Activated T-helper 2 cell treated with anti-CD3 and anti-CD28 coated beads, Interferon-gamma antibody, Interleukin-2, Interleukin-4, amounts not matched to agents 10 μg/mL and 5 μg/mL and 100 μg/mL, durations not matched to agents 14 hours and 24 hours and 36 hours (primary cell): ENCODE results near the gene DLGAP1. TPM values are rescaled to one million over a fixed set of nuclear protein-coding genes. Genes with fewer than 3 reads are reported as not detected.
"Not testable (repeated sequence)": the region's sequence is repeated elsewhere in the genome, so short reads cannot be mapped to it uniquely, and the experiment has no call there.

Experiments
- DNase-seq: peaks from one replicate; pipeline ENCODE4 v3.0.0; 2021; ENCODE audit warnings: low spot score
- H3K27ac Mint-ChIP-seq: one replicate; pipeline ENCODE4 v1.8.0; 2021; ENCODE audit warnings: mixed read lengths
- H3K27me3 Mint-ChIP-seq: one replicate; pipeline ENCODE4 v1.8.0; 2021; ENCODE audit warnings: low read depth, mixed read lengths
- H3K36me3 Mint-ChIP-seq: one replicate; pipeline ENCODE4 v1.8.0; 2021; ENCODE audit warnings: low read depth, mixed read lengths
- H3K4me1 Mint-ChIP-seq: one replicate; pipeline ENCODE4 v1.8.0; 2021; ENCODE audit warnings: low read depth, mixed read lengths
- H3K4me3 Mint-ChIP-seq: one replicate; pipeline ENCODE4 v1.8.0; 2021; ENCODE audit warnings: low read depth, mild to moderate bottlenecking, moderate library complexity, mixed read lengths
- H3K9me3 Mint-ChIP-seq: one replicate; pipeline ENCODE4 v1.8.0; 2021; ENCODE audit warnings: mixed read lengths
- intact Hi-C: fragments of 100-400 bp; cut with micrococcal nuclease; formaldehyde crosslinking; loops from one replicate; pipeline ENCODE4 v1.15.1; 2023
- total RNA-seq: library from RNA; stranded (reverse); gene quantifications from 2 replicates; pipeline ENCODE4 v1.2.3, GENCODE V29; 2022

Gene DLGAP1
- total RNA-seq, 1 donor from 2014 or later, result not detected

DNA sequence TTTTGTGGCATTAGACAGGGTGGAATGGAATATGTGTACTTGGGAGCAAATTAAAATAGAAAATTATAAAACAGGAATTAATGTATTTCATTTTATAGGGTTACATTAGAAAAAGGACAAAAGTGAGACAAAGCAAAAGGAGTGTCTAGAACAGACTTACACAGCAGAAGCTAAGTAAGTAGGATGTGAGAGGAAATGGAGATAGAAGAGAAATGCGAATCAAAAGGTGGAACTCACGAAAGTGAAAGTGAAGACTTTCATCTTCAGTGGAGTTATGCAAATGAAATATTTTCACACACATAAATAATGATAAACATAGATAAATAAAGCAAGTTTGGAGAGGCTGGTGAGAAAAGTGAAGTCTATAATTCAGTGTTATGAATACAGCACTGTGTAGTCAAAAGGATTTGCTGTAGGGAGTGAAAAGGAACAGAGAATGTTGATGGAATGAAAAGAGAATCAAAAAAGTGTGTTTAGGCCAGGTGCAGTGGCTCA lies 94.8 kb downstream of the DLGAP1 start:
- intact Hi-C loops, result no loop called here
- H3K36me3 Mint-ChIP-seq, result no peaks in the 10 kb centered on the region
- no peaks in the 10 kb centered on the region for H3K4me1 Mint-ChIP-seq
- H3K27me3 Mint-ChIP-seq, result no peaks in the 10 kb centered on the region
- H3K9me3 Mint-ChIP-seq, result peaks cover 53% of the 10 kb centered on the region
- no peak overlapping the region for H3K4me3 Mint-ChIP-seq
- H3K27ac Mint-ChIP-seq, result no peak overlapping the region
- no peak for DNase-seq

DNA sequence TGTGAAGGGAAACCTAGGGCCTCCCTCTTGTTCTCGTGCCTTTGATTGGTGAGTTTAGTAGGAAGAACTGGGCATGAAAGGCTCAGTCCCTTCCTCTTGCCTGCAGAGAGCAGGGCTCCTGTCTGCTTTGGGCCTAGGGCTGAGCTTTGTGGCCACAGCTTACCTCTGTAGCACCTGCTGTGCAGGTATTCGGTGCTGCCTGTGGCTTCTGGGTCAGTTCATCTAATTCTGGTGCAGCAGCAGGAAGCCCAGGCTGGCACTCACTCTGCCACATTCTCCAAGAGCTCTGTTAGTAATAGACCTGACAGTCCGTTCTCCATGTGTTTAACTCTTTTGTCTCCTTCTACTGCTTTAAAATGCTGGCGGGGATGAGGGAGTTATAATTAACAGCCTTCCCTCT lies 96.5 kb downstream of the DLGAP1 start:
- H3K4me1 Mint-ChIP-seq, result no peaks in the 10 kb centered on the region
- no peaks in the 10 kb centered on the region for H3K36me3 Mint-ChIP-seq
- H3K27ac Mint-ChIP-seq, result no peak overlapping the region
- DNase-seq, result no peak
- intact Hi-C loops, result no loop called here
- no peaks in the 10 kb centered on the region for H3K27me3 Mint-ChIP-seq
- no peak overlapping the region for H3K4me3 Mint-ChIP-seq
- peaks cover 55% of the 10 kb centered on the region for H3K9me3 Mint-ChIP-seq

DNA sequence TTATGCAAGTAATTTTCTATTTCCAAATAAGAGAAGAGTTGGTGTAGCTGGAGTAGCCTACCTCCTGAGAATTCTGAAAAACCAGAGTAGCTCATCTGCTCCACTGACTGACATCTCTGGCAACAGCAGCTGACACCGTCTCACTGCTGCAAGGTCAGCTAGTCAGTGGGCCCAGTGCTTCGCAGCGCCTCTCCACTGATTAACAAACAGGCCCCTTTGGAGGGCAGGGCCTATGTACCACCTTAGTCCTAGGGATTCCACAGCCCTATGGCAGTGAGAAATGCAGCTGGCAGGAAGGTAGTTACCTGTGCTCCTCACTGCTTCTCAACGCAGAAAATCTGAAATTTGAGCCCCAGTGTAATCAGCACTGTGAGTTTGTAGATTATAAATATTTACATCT lies 97.5 kb downstream of the DLGAP1 start:
- no peak overlapping the region for H3K4me3 Mint-ChIP-seq
- no peaks in the 10 kb centered on the region for H3K36me3 Mint-ChIP-seq
- H3K9me3 Mint-ChIP-seq, result peaks cover 49% of the 10 kb centered on the region
- H3K4me1 Mint-ChIP-seq, result no peaks in the 10 kb centered on the region
- no peak for DNase-seq
- intact Hi-C loops, result no loop called here
- H3K27ac Mint-ChIP-seq, result no peak overlapping the region
- H3K27me3 Mint-ChIP-seq, result no peaks in the 10 kb centered on the region

DNA sequence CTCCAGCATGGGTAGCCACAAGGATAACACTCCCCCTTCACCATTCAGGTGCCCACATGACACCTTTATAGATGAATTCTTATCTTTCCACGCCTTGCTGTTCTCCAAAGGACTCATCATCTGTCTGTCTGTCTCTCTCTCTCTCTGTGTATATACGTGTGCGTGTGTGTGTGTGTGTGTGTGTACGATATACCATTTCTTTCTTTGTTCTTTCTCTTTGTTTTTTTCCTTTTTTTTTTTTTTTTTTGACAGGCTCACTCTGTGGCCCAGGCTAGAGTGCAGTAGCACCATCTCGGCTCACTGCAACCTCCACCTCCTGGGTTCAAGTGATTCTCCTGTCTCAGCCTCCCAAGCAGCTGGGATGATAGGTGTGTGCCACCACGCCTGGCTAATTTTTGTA lies 98.2 kb downstream of the DLGAP1 start:
- DNase-seq, result no peak
- Mint-ChIP-seq H3K4me1 (no peaks in the 10 kb centered on the region), H3K4me3 (no peak overlapping the region), H3K27ac (no peak overlapping the region), H3K27me3 (no peaks in the 10 kb centered on the region), H3K36me3 (no peaks in the 10 kb centered on the region), H3K9me3 (peaks cover 43% of the 10 kb centered on the region)
- intact Hi-C loops, result no loop called here

DNA sequence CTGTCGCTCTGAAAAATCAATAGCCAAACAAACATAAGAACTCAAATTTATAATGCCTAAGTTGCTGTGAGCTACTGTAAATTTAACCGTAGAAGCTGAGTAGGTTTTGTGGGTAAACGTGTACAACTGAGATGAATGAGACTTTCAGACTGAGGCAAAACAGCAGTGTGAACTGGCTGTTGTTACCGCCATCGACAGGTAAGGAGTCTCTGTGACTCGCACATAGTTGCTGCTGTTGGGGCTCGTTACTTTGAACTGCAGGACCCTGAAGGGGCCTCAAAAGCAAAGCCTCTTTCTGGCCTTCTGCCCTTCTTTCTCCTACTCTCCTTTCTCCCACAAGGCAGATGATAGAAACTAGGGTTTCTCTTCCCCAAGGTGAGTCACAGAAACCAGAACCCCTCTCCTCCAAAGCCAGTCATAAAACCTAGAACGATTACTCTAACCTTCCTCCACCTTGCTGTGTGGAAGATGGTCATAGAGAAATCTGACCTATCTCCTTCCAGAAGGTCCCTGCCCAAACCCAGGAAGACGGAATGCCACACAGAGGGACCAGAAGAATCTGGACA lies 101.2 kb downstream of the DLGAP1 start:
- intact Hi-C loops, result no loop called here
- H3K36me3 Mint-ChIP-seq, result no peaks in the 10 kb centered on the region
- no peaks in the 10 kb centered on the region for H3K4me1 Mint-ChIP-seq
- DNase-seq, result no peak
- peaks cover 26% of the 10 kb centered on the region for H3K9me3 Mint-ChIP-seq
- H3K27ac Mint-ChIP-seq, result no peak overlapping the region
- H3K27me3 Mint-ChIP-seq, result no peaks in the 10 kb centered on the region
- no peak overlapping the region for H3K4me3 Mint-ChIP-seq

DNA sequence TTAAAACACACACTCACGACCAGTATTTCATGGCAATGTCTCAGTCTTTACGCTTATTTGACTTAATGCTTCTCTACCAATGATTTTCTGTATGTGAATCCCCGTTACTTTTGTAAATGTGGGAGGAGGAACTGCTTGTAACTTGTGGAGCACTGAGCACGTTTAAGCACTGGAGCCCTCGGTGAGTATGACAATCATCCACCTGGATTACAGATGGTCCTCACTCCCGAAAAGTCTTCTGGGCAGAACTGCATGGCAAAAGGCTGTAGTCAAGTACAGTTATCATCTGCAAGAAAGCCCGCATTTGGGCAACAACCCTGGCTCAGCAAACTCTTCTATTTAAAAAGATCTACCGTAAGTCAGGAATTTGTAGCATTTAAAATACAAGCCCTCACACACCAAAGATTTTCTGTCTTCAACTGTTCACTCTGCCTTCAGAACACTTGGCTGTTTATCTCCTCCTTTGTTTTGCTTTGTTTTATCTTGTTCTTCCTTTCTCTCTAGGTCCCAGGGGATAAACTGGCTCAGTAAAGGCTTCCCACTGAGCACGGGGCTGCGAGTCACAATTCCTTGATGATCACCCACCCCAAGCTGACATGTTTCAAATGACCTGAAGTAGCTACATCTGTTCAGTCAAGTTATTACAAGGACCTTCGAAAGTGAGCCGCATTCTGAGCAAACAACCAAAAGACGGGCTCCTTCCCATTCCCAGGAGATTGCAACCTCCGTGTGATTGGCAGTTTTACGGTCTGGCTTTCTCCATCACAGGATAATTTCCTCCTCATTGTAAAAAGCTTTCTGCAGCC lies 102.2 kb downstream of the DLGAP1 start:
- DNase-seq, result no peak
- Mint-ChIP-seq H3K4me1 (no peaks in the 10 kb centered on the region), H3K27ac (no peak overlapping the region), H3K4me3 (no peak overlapping the region), H3K36me3 (no peaks in the 10 kb centered on the region), H3K27me3 (no peaks in the 10 kb centered on the region), H3K9me3 (peaks cover 24% of the 10 kb centered on the region)
- intact Hi-C loops, result no loop called here

DNA sequence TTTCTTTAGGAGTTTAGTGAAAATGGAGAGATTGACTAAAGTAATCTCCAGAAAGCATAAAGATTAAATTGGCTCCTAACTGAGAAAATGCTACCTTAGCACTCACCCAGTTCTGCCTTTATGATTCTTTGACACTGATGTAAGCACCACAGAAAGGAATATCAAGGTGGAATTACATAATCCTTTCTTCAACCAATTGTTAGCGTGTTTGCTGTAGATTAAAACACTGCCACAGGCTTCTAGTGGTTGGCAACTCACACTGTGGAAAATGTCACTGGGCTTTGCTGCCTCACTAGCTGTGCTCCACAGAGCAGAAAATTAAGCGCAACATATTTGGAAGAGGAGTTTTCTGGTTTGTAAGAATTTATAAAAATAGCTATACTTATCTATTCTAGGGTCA lies 104.1 kb downstream of the DLGAP1 start:
- no peaks in the 10 kb centered on the region for H3K36me3 Mint-ChIP-seq
- H3K4me1 Mint-ChIP-seq, result no peaks in the 10 kb centered on the region
- intact Hi-C loops, result no loop called here
- H3K27me3 Mint-ChIP-seq, result no peaks in the 10 kb centered on the region
- DNase-seq, result no peak
- H3K9me3 Mint-ChIP-seq, result peaks cover 14% of the 10 kb centered on the region
- no peak overlapping the region for H3K27ac Mint-ChIP-seq
- H3K4me3 Mint-ChIP-seq, result no peak overlapping the region

DNA sequence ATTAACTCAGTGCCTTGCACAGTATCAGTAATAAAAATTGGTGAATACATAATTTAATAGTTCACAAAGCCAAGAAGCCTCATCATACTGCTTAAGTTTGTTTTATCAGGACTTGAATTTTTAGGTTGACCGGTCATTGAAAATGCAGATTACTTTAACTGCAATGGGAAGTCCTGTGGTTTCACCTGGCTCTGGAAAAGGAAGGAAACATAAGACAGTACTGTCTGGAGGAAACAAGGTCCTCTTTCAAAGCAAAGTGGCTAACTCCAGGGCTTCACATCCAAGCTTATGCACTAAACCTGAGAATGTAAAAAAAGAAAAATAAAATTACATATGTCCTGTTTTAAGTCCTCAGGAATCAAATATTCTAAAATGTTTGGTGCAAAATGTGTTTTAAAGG lies 119.7 kb downstream of the DLGAP1 start:
- Mint-ChIP-seq H3K4me1 (no peaks in the 10 kb centered on the region), H3K9me3 (peaks cover 25% of the 10 kb centered on the region), H3K27me3 (no peaks in the 10 kb centered on the region), H3K36me3 (no peaks in the 10 kb centered on the region), H3K27ac (no peak overlapping the region), H3K4me3 (no peak overlapping the region)
- intact Hi-C loops, result no loop called here
- DNase-seq, result no peak

DNA sequence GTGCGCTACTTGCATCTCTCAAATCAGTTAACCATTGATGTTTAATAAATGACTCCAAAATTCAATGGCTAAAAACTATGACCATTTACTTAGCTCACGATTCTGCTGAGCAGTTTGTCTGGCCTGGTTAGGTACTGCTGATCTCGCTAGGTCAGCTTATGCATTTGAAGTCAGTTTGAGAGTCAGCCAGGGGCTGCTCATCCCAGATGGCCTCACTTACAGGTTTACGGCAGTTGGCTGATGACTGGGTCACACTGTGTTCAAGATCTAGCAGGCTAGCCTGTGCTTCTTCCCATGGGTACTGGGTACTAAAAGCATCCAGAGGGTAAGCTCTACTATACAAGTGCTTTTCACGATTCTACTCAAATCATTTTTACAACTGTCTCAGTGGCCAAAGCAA lies 122.1 kb downstream of the DLGAP1 start:
- no peak overlapping the region for H3K4me3 Mint-ChIP-seq
- no peaks in the 10 kb centered on the region for H3K27me3 Mint-ChIP-seq
- no peaks in the 10 kb centered on the region for H3K36me3 Mint-ChIP-seq
- no peaks in the 10 kb centered on the region for H3K4me1 Mint-ChIP-seq
- intact Hi-C loops, result no loop called here
- DNase-seq, result no peak
- H3K9me3 Mint-ChIP-seq, result peaks cover 27% of the 10 kb centered on the region
- no peak overlapping the region for H3K27ac Mint-ChIP-seq

DNA sequence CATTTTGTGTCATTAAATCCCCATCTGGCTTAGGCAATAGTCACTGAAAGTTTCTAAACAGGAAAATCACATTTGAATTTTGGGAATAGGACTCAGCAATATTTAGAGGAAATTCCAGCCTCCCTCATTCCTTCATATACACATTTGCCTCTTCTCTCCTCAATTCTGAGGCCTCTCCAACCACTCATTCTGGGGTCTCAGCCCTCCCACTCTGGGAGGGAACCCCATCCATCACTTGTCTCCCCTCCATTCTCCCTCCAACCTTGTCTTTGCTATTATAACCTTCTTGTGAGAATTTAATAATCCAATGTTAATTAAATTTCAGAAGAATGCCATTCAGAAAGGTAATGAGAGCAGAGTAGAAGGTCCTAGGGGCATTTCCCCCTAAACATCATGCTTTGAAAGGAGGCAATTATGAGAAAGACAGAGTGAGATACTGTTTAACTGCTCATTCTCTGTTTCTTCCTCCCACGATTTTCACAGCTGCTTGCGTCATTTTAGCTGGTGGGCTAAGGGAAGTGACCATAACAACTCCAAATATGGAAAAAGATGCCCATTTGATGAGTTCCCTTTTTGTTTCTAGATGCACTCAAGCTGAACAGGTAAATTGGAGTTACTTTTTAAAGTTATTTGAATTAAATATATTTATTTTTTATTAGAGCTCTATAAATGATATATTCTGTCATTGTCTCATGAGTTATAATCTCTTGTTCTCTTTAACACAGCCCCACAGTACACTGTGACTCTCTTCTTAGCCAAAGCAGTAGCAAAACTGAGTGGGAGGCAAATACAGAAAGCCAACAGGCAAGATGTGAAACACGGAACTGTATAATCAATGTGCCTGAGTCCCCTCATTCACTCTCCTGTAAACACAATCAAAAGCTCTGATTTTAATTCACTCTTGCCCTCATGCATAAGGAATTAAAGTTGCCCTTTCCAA lies 135.1 kb downstream of the DLGAP1 start:
- intact Hi-C loops, result loop anchor here (10.0 kb wide), 1 partner anchor 65 kb away; no protein-coding TSS in a partner anchor
- H3K9me3 Mint-ChIP-seq, result peaks cover 4% of the 10 kb centered on the region
- H3K4me1 Mint-ChIP-seq, result no peaks in the 10 kb centered on the region
- DNase-seq, result no peak
- no peak overlapping the region for H3K4me3 Mint-ChIP-seq
- no peaks in the 10 kb centered on the region for H3K36me3 Mint-ChIP-seq
- no peak overlapping the region for H3K27ac Mint-ChIP-seq
- no peaks in the 10 kb centered on the region for H3K27me3 Mint-ChIP-seq

DNA sequence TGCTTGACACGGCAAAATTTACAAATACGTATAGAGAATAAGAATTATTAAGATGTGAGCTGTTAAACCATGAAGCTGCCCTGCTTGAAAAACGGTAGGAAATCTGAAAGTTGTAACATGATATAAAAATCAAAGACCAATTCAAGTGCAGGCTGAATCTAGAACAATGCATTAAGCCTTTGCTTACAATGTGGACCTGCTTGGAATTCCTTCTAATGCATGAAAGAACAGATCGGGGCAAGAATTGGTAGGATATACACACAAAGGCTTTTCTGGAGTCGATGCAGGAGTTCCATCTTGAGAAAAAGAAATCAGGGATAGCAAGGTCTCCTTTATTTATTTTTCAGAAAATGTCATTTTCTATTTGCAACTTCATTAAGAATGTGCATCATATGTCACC lies 136.8 kb downstream of the DLGAP1 start:
- Mint-ChIP-seq H3K4me3 (no peak overlapping the region), H3K27ac (no peak overlapping the region), H3K27me3 (no peaks in the 10 kb centered on the region), H3K36me3 (no peaks in the 10 kb centered on the region), H3K9me3 (peaks cover 4% of the 10 kb centered on the region), H3K4me1 (no peaks in the 10 kb centered on the region)
- intact Hi-C loops, result loop anchor here (10.0 kb wide), 1 partner anchor 64 kb away; no protein-coding TSS in a partner anchor
- no peak for DNase-seq

DNA sequence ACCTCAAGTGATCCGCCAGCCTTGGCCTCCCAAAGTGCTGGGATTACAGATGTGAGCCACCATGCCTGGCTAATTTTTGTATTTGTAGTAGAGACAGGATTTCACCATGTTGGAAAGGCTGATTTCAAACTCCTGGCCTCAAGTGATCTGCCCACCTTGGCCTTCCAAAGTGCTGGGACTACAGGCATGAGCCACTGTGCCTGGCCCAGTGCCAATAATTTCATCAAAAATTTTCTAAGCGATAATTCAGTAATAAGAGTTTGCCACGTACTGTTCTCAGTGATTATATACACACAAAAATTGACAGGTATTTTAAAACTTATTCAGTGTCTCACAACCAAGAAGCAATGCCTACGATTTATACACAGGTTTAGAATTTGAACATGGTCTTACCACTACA lies 143.2 kb downstream of the DLGAP1 start:
- not testable (repeated sequence) for H3K4me1 Mint-ChIP-seq, DNase-seq, H3K9me3 Mint-ChIP-seq, H3K27ac Mint-ChIP-seq, H3K4me3 Mint-ChIP-seq, H3K27me3 Mint-ChIP-seq, H3K36me3 Mint-ChIP-seq
- intact Hi-C loops, result loop anchor here (10.0 kb wide), 1 partner anchor 57 kb away; no protein-coding TSS in a partner anchor
